ENCODE results near the gene SEC16A.
"Not testable (repeated sequence)": the region's sequence is repeated elsewhere in the genome, so short reads cannot be mapped to it uniquely, and the experiment has no call there.

The SEC16A gene

GRCh38 chr9:136419092-136419420 lies 63.8 kb downstream of the SEC16A start:
- no peak for DNase-seq (ENCODE audit: low read depth)

GRCh38 chr9:136418182-136419091 lies 64.4 kb downstream of the SEC16A start:
- DNase-seq (ENCODE audit: low read depth) = no peak

DNA sequence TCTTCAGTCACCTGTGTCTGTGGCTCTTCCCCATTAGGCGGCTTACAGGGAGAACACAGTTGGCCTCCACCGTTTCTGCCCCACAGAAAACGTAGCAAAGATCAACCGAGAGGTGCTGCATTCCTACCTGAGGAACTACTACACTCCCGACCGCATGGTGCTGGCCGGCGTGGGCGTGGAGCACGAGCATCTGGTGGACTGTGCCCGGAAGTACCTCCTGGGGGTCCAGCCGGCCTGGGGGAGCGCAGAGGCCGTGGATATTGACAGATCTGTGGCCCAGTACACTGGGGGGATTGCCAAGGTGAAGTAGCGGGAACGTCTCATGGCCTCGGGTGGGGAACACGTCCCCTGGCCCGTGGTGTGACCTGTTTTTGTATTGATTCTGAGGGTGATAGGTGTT lies 65.9 kb downstream of the SEC16A start:
- DNase-seq (ENCODE audit: low read depth) = no peak

DNA sequence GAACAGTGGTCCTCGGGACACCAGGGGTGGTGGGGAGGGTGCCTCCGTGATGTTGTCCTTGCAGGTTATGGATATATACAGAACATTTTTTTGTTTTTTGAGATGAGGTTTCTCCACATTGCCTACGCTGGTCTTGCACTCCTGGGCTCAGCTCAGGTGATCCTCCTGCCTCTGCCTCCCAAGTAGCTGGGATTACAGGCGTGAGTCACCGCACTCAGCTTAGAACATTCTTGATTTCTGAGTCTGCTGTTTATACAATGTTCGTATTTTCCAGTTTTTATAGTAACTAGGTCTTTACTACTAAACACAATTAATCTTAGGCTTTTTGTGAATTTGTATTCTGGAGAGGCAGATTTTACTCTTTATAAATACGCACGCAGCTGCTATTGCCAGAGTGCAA lies 66.4 kb downstream of the SEC16A start:
- no peak for DNase-seq (ENCODE audit: low read depth)

DNA sequence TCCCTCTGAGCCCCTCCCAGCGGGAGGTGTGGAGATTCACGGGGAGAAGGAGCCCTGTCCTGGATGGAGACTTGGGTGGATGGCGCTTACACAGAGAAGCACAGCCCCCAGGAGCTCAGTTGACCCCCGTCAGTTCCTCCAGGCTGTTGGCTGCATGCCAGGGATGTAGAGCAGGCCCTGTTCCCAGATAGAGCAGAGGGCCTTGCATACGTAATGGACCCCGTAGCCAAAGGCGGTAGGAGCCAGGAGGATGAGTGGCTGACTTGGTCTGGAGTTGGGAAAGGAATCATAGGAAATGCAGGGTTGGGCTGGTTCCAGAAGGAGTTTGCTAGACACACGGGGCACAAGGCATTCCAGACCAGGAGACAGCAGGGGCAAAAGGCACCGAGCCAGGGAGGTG lies 69.9 kb downstream of the SEC16A start:
- DNase-seq (ENCODE audit: low read depth) = no peak

GRCh38 chr9:136411378-136411777 lies 71.5 kb downstream of the SEC16A start:
- no peak for DNase-seq (ENCODE audit: low read depth)

DNA sequence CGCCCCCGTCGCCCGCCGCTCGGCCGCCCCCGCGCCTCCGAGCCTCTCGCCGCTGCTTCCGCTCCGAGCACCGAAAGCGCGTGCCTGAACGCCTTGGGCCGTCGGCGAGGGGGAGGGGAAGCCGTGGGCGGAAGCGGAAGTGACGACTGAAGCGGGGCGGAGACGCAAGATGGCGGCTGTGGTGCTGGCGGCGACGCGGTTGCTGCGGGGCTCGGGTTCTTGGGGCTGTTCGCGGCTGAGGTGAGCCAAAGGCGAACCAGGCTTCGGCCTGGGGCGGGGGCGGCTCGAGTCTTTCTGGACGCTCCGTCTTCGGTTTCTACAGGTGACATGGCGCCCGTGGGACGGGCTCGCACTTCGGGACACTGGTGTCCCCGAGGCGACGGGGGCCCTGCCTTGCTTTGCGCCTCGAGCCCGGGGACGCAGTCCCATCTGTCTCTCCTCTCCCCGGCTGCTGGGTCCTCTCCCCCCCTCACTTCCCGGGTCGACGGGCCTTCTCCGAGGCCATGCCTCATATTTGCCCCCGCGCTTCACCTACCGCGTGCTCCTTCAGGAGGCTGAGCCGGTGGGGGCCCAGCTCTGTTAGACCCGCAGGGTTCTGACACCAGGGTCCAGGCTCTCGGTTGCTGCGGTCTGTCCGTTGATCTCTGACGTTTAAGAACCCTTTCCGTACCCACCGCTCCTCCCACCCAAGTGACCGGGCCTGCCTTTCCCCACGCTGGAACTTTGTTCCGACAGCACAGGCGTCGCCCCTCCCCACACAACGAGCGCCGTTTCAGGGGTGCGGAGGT lies 72.1 kb downstream of the SEC16A start, which contains the start of the genes ENTR1 and PMPCA:
TSS of gene ENTR1 (minus strand) at position 115 of the 788 bp plus-strand sequence. CDS start 217 bp downstream, outside the sequence.
TSS of gene PMPCA (plus strand) at position 159 of the 788 bp plus-strand sequence. CDS start at position 170, 11 bp downstream.
- peak; percentile 94 for DNase-seq (ENCODE audit: low read depth)

DNA sequence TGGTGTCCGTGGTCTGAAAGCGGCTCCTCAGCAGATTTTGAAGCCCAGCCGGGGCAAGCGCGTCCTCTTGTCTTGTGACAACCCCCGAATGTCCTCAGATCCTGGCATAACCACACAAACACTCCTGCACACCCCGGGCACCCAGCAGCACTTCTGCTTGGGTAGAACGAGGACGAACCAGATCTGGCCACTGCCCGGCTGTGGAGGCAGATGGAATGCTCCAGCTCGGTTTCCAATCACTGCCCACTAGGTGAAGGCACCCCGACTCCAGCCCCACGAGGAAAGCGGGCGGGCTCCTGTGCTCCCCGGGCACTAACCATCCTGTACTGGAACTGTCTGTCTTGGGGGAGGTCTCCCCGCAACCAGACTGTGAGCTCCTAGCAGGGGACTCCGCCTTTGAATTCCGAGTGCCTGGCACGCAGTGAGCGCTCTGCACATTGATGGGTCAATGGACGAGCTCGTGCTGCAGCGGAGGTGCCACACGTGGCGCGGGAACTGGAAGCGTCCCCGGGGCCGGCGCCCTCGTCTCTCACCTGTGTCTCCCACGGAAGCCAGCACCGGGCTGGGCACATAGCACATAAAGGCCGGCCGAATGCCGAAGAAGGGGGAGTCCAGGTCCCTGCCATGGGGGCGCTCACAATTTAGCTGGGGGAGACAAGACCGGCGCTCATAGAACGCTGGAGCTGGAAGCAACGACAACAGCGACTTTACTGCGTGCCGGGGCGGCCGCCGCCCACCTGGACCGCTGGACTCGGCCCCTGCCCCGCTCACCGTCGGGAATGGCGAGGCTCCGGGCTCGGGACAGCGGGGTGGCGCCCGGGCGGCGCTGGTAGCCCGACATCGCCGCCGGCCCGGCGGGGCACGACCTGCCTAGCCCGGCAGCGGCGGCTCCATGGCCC lies 73.0 kb downstream of the SEC16A start:
- DNase-seq (ENCODE audit: low read depth) = no peak

DNA sequence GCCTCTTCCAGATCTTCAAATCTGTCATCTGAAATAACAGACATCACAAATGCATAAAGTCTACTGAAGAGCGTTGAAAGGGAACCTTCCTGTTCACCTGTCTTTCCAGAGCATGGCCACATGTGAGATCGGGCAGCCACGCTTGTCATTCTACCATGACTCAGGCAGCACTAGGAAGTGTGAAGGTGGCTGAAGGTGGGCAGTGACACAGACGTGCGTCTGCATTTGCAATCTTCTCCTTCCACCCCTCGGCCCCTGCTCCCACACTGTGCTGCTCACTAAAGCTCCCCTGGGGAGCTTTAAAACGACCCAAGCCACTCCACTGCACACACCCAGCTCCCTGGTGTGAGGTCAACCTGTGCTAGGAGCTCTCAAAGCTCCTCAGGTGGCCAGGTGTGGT lies 74.9 kb downstream of the SEC16A start:
- no peak for DNase-seq (ENCODE audit: low read depth)

DNA sequence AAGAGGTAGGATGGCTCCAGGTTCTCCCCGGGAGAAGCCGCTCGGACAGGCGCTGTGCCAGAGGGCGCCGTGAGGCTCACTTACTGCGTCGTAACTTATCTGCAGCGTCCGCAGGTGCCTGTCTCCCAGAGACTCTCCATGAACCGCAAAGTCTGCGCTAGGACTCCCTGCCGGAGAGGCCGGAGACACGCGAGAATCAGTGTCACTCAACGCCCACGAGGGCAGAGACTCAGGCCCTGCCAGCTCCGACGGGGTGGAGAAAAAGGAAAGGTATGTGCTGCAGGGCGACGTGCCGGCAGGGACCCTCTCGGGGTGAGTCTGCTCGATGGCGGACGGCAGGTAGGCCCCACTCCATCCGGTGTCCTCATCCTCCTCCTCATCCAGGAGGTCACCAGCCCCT lies 75.8 kb downstream of the SEC16A start:
- not testable (repeated sequence) for DNase-seq (ENCODE audit: low read depth)

DNA sequence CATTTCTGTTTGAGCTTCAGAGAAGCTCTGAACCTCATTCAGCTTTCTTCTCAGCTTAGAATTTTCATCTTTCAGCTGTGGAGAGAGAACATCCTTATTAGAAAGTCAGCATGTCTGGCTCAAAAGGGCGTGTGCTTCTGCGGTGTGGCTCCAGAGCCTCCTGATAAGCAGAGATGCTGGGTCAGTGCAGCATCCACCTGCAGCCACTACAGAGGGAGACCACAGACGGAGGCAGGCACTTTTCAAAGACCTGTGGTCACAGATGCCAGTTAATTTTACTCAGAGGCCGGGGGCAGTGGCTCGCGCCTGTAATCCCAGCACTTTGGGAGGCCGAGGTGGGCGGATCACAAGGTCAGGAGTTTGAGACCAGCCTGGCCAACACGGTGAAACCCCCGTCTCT lies 76.9 kb downstream of the SEC16A start:
- not testable (repeated sequence) for DNase-seq (ENCODE audit: low read depth)

DNA sequence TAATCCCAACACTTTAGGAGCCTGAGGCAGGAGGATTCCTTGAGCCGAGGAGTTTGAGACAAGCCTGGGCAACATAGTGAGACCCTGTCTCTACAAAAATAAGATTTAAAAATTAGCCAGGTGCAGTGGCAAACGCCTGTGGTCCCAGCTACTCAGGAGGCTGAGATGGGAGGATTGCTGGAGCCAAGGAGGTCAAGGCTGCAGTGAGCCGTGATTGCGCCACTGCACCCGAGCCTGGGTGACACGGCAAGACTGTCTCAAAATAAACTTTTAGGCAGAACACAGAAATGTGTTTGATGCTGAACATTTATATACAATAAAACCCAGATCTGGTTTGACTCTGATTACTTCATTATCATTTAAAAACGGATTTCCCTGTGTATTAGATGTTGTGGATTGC lies 77.4 kb downstream of the SEC16A start:
- DNase-seq (ENCODE audit: low read depth) = no peak

- no peak for DNase-seq (ENCODE audit: low read depth)
These were observed 78.1 kb downstream of the SEC16A start for GRCh38 chr9:136404801-136405136.

- peak; percentile 15 for DNase-seq (ENCODE audit: low read depth)
These were observed 78.7 kb downstream of the SEC16A start for GRCh38 chr9:136403915-136404800.

DNA sequence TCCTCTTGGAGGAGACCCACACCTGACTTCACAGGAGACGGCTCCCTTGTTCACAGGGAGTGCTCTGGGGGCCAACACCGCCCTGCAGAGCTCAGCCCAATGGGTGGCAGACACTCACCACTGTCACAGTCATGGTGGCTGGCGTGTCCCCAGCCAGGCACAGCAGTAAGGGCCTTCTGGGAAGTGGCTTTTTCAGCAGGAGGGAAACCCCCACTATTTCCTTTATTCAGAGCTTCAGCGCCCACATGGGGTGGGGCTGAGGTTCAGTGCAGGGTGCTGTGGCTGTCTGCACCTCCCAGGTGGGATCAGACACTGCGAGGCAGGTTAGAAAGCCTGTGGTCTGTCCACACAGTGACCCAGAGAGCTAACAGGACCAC lies 79.3 kb downstream of the SEC16A start:
- DNase-seq (ENCODE audit: low read depth) = peak; percentile 47

- DNase-seq (ENCODE audit: low read depth) = no peak
These were observed 80.8 kb downstream of the SEC16A start for GRCh38 chr9:136402067-136402466.

DNA sequence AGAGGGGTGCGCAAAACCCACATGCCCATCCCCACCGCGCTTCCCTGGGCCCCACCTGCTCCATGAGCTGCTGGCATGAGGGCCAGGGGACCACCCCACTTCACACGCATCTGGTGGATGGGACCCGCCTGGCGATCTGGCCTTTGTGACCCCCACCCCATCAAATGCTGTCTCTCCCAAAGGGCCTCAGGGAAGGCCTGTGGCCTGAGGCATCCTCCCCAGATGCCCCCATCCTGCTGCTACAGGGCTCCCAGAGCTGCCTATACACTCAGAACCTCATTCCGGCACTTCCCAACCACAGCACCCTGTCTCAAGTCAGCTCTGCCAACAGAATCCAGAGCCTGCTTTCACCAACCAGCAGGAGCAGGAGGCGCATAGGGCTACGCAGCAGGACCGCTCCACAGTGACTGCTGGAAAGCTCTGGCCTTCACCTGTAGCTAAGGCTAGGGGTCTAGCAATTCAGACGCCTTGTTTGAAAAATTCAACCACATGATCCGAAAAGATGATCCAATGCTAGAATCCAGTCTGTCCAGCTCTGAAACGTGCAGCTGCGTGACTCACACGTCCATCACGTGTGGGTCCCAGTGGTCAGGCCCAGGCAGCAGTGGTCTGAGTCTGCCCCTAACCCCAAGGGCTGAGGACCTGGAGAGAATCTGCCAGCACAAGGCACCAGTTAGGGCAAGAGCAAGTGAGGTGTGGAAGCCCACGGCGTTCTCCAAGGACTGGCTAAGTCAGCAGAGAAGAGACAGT lies 81.5 kb downstream of the SEC16A start:
- no peak for DNase-seq (ENCODE audit: low read depth)

GRCh38 chr9:136400038-136400834 lies 82.6 kb downstream of the SEC16A start, which contains the start of gene SNAPC4:
Gene SNAPC4, minus strand, starts transcription at chr9:136400170. Its CDS starts 1,742 bp downstream, at chr9:136398428.
- peak; percentile 70 for DNase-seq (ENCODE audit: low read depth)
